HG02970 (cell line): ENCODE measurements around the gene RALGAPA2.

Experiments used
- ATAC-seq: cut with Tn5 transposase; IDR thresholded peaks from one replicate; pipeline ENCODE4 v1.9.1; 2021; ENCODE audit warnings: mild to moderate bottlenecking, moderate library complexity, moderate number of reproducible peaks; ENCODE audit not compliant: unreplicated experiment, low FRiP score

RALGAPA2 gene

DNA sequence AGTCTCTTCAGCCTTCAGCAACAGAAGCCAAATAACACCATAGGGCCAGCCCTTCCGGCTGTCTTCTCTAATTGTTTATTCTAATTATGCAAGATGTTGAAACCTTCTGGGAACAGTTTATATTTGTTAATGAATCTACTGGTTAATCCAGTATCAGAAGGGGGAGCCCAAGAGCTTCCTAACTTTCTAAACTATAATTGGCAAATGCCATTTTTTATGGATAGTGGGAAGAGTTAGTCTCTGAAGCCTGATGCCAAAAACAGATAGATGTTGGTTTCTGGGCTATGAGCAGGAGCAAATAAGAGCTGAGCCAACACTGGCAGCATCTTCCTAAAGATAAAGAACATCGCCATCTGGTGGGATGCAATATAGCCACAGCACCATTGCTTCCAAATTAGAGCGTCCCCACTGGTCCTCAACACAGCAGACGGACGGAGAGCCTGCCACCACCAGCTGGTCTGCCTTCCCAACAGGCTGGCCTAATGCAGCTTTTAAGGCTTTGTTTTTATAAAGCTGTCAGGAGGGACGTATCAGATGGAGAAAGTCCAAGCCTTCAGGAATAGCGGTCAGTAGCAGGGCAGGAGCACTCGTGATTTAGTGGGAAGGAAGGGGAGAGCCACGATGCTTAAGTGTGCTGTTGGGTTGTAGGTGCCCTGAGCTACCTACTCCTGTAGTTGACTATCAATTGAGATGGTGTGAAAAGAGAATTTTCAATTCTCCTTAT, 118.8 kb downstream of the RALGAPA2 start:
- no peak for ATAC-seq

DNA sequence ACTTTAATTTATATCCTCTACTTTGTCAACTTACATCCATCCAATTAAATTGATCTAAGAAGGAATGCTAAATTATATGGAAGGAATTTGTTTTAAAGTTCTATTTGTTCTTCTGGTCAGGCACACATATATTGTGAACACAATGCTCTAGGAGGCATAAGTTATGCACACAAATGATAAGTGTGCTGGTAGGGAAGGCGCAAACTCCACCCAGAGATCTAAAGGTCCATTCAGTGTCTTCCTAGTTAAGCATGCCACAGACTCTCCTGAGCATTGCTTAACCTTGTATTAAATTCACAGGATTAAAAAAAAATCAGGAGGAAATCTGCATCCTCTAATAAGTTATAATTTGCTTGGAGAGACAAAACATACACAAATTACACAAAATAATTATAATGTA, 127.3 kb downstream of the RALGAPA2 start:
- ATAC-seq = no peak

DNA sequence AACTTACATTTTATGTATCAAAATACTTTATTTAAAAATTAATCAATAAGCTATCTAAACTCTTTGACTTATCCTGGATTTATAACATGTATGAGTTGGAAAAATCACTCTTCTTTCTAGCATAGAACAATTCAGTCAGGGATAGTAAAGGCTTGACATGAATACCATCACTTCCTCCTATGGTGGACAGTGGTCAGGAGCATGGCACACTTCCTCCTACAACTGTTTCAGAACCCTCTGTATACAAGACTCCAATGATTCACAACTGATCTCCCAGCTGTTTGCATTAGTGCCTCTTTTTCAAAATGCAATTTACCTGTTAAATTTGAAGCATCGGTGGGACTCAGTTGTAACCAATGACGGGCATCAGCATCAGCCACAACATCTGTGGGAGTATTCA, 129.7 kb downstream of the RALGAPA2 start:
- ATAC-seq = no peak

DNA sequence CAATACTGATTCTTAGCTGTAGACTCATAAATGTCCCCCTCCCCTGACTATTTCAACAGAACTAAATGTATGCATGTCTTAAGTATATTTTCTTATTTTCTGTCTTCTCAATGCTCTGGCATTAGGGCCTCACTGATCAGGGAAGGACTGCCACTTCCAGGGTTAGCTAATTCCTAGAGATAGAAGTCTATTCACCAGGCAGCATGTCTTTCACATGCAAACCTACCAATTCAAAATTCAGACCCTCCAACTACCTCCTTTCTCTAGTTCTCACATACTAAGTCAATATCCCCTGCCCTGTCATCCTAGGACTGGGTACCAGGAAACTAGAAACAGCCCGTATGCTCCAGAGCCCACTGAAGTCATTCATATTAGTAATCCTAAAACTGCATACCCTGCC, 132.3 kb downstream of the RALGAPA2 start:
- no peak for ATAC-seq

DNA sequence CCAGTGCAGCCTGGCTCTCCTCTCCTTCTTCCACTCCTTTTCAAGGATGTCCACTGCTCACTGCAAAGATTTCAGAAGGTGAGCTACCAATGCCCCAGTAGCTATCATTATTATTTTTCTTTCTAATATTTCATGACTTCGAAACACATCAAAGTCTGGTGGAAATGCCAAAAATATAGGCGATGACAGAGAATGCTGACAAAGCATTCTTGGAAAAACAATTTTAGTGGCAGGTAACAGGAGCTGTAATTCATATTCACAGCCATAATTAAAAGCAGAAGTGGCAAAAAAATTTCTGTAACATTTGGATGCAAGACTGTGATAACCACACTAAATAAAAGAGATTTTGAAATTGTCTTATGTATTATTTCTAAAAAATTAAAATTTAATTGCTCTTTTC, 133.6 kb downstream of the RALGAPA2 start:
- ATAC-seq = no peak

DNA sequence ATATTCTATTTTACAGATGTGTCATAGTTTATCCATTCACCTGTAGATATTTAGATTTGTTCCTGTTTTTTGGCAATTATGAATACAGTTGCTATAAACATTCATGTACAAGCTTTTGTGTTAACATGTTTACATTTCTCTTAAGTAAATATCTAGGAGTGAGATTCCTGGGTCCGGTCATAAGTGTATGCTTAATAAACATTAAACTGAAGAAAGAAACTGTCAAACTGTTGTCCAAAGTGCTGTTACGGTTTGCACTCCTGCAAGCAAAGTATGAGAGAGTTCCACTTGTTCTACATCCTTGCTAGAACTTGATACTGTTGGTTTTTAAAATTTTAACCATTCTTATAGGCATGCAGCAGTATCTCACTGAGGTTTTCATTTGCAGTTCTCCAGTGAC, 138.6 kb downstream of the RALGAPA2 start:
- ATAC-seq = no peak

DNA sequence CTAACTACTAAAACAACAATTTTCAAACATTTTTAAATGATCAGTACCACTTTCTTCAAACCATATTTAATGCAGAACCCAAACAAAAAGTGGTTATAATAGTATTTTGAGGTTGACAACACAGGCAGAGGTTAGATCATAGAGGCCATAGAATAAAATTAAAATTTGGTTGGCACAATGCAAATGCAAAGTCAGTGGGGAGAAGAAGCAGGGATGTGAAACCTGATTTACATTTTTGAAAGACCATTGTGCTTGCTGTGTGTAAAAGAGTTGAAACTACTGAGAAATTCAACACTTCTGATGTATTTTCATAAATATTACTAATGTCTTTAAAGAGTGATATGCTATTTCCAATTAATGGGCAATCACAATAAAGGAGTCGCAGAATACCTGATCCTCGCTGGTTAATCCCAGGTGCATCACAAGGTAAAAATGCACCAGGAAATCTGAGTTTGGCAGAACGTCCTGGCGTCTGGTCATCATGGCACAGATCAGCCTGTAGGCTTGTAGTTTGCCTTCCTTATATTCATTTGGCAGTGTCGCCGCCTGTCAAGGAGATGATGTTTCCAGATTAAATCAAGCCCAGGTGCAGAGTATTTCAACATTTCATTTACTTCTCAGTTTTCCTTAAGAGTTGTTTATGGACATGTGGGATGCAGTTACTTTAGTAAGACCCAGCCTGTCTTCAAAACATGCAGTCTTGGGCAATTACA, 141.2 kb downstream of the RALGAPA2 start:
- no peak for ATAC-seq

DNA sequence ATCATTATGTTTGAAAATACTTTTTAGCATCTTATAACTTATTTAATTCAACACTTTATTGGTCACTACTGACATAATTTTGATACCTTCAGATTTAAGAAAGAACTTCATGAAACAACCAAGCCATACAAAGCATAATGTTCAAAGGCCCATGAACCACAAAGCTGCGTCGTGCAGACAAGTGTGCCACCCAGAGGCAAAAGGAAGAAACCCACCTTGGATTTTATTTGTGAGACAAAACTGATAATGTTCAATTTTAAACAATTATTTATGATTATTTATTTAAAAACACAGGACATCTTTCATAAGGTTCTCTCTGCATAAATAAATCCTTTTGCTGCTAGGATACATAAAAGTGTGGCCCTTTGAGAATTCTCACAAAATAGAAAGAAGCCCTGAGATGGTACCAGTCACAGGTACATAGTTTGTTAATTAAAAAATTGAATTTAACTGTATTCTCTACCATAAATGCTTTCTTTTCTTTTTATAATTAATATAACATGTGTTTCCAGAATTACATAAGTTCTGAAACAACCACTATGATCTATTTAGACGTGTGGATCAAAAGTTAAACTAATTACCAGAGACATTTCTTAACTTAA, 143.7 kb downstream of the RALGAPA2 start:
- no peak for ATAC-seq

DNA sequence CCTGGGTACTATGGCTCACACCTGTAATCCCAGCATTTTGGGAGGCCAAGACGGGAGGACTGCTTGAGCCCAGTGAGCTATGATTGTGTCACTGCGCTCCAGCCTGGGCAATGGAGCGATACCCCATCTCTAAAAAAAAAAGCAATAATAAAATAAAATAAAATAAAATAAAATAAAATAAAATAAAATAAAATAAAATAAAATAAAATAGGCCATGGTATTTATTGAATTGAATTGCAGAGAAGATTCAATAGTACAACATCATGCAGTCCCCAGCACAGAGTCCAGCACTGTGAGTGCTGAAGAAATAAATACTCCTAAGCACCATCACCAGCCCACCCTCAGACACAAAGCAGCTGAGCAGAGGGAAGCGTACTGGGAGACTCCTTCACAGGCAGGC, 144.7 kb downstream of the RALGAPA2 start:
- ATAC-seq = no peak

DNA sequence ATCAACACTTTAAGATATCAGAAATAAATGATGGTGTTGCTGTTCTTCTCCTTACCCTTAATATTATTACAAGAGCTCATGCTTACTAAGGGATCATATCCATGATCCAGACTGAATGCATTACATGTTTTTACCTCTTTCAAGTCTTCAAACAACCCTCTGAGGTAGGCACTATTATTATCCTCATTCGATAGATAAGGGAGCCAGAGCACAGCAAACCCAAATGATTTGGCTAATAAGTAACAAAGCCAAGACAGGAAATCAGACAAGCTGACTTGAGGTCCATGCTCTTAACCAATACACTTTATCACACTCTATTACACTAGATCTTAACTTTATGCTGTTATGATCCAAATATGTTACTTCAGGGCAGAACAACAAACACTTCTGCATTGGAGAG, 145.9 kb downstream of the RALGAPA2 start:
- ATAC-seq = no peak

DNA sequence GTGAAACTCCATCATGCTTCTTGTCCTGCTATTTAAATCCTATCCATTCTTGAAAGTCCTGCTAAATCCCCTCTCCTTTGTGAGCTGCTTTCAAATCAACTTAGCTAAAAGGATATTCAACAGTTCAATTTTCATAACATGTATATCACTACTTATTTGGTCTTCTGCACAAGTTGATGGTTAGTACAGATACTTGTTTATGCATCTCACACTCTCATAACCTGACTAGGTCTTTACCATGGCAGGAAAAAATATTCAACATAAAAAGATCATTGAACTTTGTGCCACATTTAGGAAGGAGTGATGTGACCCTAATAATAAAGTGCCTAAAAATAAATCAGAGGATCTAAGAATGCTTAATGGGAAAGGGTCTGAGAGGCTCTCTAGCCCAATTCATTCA, 148.2 kb downstream of the RALGAPA2 start:
- ATAC-seq = no peak

DNA sequence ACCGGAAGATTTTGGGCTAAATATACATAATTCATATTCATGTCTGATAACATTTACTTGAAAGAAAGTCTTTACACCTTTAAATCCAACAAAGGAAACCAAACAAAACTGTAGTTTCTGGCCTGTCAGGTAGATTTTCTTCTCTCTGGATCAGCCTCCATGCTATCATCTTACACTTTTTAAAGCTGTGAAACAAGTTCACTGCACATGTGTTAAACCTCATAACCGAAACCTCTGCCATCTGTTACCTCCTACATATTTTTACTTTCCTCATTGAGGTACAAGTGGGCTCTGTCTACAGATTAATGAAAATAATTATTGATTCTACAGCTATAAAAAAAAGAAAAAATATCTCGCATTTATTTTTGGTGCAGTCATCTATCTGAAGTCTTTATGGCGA, 149.9 kb downstream of the RALGAPA2 start:
- no peak for ATAC-seq

DNA sequence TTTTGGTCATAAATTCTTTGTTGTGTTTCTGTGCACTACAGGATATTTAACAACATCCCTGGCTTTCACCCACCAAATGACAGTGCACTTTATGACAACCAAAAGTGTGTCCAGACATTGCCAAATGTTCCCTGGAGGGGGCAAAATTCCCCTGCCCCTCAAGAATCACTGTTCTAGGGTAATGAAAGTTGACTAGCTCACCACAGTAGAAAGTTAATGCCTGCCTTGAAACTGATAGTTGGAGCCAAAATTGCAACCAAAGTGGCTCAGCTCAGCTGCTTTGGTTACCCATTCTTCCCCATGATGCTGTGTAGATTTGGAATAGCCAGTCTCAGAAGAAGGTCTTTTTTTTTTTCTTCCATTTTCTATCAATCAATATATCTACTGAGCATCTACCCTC, 150.6 kb downstream of the RALGAPA2 start:
- no peak for ATAC-seq

DNA sequence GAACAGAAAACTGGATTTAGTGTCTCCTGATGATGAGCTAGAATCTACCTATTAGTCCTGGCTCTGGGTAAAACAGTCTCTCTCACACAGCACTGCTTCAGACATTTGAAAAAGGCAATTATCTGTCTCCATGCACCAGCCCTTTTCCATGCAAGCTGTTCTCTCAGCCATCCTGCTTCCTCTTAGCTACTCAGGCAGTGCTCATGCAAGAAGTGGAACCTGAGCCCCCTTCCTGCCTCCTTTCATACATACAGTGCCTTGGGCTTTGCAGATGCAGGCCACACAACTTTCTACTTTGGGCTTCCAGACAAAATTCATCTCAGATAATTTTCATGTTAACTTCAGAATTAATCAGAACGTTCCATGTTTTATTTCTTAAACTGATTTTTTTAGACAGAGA, 151.3 kb downstream of the RALGAPA2 start:
- no peak for ATAC-seq

DNA sequence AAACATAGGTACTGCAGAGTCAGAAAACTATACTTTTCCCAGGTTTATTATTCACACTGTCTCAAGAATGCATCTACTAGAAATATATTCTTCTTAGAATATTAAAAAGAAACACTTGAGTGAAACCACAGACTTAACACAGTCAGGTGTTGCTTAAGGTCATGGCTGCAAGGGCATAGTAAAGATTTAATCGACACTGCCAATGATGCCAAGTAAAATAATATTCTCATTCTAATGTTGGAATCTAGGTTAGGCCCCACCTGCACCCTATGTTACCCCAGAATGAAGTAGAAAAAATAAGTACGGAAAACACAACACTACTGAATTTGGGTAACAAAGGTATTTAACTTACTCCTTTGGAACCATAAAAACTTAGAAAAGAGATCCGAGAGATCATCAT, 155.0 kb downstream of the RALGAPA2 start:
- ATAC-seq = no peak

DNA sequence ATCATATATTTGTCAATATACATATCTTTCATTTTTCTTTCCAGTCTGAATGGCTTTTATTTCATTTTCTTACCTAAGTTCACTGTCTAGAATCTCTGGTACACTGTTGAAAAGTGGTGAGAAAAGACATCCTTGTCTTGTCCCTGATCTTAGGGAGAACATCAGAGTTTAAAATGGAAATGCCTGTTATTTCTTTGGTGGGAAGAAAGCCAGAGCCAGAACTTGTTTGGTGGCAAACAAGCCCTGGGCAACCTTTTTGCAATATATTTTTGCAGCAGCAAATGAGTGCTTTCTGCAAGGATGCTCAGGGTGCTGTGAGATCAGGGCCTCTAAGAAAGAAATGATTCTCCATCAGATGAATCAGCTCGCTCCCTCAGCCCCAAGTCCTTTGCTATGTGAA, 156.6 kb downstream of the RALGAPA2 start:
- no peak for ATAC-seq

DNA sequence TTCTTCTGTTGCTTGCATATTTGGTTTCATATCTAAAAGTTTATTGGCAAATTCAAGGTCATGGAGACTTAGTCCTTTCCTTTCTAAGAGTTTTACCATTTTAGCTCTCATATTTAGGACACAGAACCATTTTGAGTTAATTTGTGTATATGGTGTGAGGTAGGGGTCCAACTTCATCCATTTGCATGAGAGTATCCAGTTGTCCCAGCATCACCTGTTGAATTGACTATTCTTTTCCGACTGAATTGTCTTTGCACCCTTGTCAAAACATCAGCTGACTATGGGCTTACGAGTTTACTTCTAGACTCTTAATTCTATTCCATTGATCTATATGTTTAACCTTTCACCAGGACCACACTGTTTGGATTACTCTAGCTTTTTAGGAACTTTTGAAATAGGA, 157.5 kb downstream of the RALGAPA2 start:
- no peak for ATAC-seq

DNA sequence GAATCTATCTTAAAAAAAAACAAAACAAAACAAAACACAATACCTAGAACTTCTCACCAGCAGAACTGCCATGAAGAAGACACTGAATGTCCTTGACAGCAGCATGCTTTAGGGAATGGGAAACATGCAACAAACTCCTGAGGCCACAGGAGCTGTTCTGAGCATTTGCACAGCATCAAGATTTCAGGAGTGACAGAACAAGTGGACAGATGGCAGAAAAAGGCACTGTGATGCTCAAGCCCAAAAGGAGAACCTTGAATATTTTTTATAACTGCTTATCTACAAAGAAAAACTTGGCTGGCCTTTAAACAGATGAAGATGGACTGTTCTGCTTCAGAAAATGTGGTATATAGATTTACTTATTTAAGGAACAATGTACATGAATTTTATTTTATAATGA, 158.9 kb downstream of the RALGAPA2 start:
- no peak for ATAC-seq

DNA sequence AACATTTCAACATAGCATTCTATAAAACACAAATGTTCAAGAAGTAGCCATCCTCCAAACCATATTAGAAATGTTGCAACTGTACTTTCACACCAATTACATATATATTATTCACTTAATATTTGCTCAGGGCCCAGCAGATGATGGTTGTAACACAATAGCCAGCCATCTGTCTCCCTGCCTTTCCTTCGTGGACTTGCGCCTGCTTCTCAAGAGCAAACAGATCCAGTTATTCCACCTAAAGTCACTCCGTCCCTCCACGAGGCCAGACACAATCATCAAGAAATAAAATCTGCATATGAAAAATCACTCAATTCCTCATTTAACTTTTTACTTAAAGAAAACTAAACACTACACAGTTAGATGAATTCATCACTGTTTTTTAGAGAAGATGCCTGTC, 160.4 kb downstream of the RALGAPA2 start:
- ATAC-seq = no peak

DNA sequence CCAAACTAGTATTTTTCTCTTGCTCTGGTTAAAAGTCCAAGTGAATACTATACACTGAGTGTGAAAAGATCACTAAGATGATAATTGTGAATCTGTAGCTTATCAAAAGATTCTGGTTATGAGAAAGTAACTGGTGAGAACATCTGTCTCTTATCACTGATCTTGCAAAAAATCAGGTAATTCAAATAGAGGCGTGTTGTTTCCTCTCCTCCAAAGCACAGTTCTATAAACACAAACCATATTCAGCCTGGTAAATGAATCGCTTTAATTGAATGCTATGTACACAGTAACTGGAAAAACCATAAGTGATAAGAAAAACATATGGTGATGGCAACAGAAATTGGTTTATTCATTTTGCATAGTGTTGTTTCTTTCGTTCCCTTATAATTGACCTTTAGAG, 161.0 kb downstream of the RALGAPA2 start:
- no peak for ATAC-seq

DNA sequence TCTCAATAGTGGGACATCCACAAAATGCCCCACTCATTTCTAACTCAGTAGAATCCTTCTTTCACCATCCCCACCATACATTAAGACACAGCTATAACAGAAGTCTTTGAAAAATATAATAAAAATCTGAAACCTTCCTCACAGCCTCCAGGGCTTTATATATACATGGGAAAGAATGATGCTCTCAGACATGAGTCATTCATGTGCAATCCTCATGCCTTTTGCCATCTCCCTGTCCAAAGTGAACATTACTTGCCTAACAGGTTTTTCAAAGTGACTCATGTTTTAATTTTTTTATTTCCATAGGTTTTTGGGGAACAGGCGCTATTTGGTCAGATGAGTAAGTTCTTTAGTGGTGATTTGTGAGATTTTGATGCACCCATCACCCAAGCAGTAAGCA, 162.7 kb downstream of the RALGAPA2 start:
- no peak for ATAC-seq

DNA sequence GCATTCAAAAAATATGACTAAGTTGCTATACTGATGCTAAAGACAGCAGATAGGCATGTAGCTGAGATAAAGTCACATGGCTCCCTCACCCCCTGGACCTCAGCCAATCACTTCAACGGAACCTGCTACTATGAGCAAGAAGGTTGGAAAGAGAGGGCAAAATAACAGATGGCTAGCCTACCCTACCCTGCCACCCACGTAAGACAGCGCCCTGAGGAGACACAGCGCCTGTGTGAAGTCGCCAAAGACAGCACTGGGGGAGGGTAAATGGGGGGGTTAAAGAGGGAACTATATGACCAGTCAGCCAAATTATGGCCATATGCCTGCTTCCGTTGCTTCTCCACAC, 163.2 kb downstream of the RALGAPA2 start:
- no peak for ATAC-seq
